Uterus (tissue), 4 donors: ENCODE results near the gene VSTM4. TPM values are rescaled to one million over a fixed set of nuclear protein-coding genes. Genes with fewer than 3 reads are reported as not detected.

Experiments used
- DNase-seq, 2 donors: peaks; one replicate each; pipeline ENCODE4 v3.0.0-alpha.2; 2019 to 2020
- H3K27ac ChIP-seq, 2 donors: fragments of 200-600 bp; sonication (generic); 1 replicate in 1 of 2; 2 replicates in 1 of 2; pipeline ENCODE4 v1.5.1; 2016 to 2018
- H3K27me3 ChIP-seq, 2 donors: fragments of 200-600 bp; sonication (generic); one replicate each; pipeline ENCODE4 v1.5.1; 2018 to 2019; ENCODE audit warnings: control low read depth in 1 of 2
- H3K36me3 ChIP-seq, 2 donors: fragments of 200-600 bp; sonication (generic); one replicate each; pipeline ENCODE4 v1.5.1; 2019; ENCODE audit warnings: control low read depth in 1 of 2
- H3K4me1 ChIP-seq, 2 donors: fragments of 200-600 bp; sonication (generic); one replicate each; pipeline ENCODE4 v1.5.1; 2018 to 2019; ENCODE audit warnings: control low read depth in 1 of 2
- H3K4me3 ChIP-seq, 2 donors: fragments of 200-600 bp; sonication (generic); 1 replicate in 1 of 2; 2 replicates in 1 of 2; pipeline ENCODE4 v1.5.1; 2018 to 2019; ENCODE audit warnings: mild to moderate bottlenecking in 1 of 2
- H3K9me3 ChIP-seq, 2 donors: fragments of 200-600 bp; sonication (generic); one replicate each; pipeline ENCODE4 v1.5.1; 2019; ENCODE audit warnings: control low read depth in 1 of 2
- POLR2A ChIP-seq, 2 donors: fragments of 450-650 bp; IDR thresholded peaks; one replicate each; pipeline ENCODE4 v1.6.1; 2016; ENCODE audit warnings: antibody characterized with exemption in 2 of 2, mild to moderate bottlenecking in 1 of 2, moderate library complexity in 1 of 2
- intact Hi-C: fragments of 100-400 bp; cut with DNase I; formaldehyde crosslinking; loops from one replicate; pipeline ENCODE4 v1.15.1; 2023; ENCODE audit warnings: low total_unique reads
- total RNA-seq, 4 donors: library from RNA; depleted of rRNA in 3 of 4; stranded (reverse); fragments of >200 nt in 3 of 4; gene quantifications; one replicate each; pipeline versions ENCODE4 v1.1.0 to v1.2.4, GENCODE V29; 2014 to 2023
- TF ChIP-seq, protein P1 (sequence below), 4 experiments: fragments of 200-600 bp in 2 of 4; fragments of 450-650 bp in 2 of 4; sonication (generic) in 2 of 4; IDR thresholded peaks; one replicate each; pipeline ENCODE4 v1.5.1; 2016 to 2019; ENCODE audit warnings: antibody characterized with exemption in 4 of 4, mild to moderate bottlenecking in 2 of 4, moderate library complexity in 1 of 4
- donor health status: DM: yes; HTN: yes; CAD: no.

The VSTM4 gene, protein sequence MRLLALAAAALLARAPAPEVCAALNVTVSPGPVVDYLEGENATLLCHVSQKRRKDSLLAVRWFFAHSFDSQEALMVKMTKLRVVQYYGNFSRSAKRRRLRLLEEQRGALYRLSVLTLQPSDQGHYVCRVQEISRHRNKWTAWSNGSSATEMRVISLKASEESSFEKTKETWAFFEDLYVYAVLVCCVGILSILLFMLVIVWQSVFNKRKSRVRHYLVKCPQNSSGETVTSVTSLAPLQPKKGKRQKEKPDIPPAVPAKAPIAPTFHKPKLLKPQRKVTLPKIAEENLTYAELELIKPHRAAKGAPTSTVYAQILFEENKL
- total RNA-seq, result 10 to 100 TPM; 10.3 to 46.6 (median 19.3) TPM

DNA sequence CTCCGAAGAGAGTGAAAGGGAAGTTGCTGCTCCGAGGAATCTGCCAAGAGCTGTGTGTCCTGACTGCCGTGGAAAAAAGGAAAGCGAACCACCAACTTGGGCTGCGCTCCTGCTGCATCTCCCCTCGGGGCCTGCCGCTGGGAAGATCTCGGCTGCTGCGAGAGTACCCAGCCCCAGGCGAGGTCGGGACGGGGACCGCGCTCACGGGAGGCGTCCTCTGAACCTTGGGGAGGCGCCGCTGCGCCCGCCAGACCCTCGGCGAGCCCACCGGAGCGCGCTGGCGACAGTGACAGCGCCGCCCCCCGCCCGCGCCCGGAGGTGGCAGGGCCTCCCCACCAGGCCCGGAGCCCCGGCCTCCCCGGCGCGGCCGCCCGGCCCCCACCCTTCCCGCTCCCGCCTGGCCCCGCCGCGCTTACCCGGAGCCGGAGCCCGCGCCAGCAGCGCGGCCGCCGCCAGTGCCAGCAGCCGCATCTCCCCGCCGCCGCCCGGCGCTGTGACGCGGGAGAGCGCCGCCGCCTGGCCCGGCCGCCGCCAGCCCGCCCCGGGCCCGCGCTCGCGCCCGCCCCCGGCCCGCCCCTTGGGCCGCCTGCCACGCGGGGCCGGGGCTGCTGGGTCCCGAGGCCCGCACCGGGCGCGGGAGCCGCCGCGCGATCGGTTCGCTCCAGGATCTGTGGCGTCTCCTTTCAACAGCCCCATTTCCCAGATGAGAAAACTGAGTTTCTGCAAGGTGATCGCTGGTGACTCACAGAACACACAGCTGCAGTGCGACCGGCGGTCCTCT is at the start of gene VSTM4:
TSS of gene VSTM4 (minus strand) at position 508 of the 781 bp plus-strand sequence. CDS start at position 471, 37 bp downstream.
- Histone ChIP-seq H3K4me3 (peak within 1 kb of the TSS; percentile 48 to 66), H3K36me3 (no peaks in the 10 kb centered on the region), H3K4me1 (no peaks in the 10 kb centered on the region), H3K27ac (peak within 1 kb of the TSS; percentile 83 to 87), H3K27me3 (no peaks in the 10 kb centered on the region), H3K9me3 (no peaks in the 10 kb centered on the region)
- TF ChIP-seq, protein P1, sequence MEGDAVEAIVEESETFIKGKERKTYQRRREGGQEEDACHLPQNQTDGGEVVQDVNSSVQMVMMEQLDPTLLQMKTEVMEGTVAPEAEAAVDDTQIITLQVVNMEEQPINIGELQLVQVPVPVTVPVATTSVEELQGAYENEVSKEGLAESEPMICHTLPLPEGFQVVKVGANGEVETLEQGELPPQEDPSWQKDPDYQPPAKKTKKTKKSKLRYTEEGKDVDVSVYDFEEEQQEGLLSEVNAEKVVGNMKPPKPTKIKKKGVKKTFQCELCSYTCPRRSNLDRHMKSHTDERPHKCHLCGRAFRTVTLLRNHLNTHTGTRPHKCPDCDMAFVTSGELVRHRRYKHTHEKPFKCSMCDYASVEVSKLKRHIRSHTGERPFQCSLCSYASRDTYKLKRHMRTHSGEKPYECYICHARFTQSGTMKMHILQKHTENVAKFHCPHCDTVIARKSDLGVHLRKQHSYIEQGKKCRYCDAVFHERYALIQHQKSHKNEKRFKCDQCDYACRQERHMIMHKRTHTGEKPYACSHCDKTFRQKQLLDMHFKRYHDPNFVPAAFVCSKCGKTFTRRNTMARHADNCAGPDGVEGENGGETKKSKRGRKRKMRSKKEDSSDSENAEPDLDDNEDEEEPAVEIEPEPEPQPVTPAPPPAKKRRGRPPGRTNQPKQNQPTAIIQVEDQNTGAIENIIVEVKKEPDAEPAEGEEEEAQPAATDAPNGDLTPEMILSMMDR (IDR thresholded peaks at IDR 0.05), result peak in 1 of 4 experiments; percentile 23
- TF ChIP-seq POLR2A (IDR thresholded peaks at IDR 0.05), result peak in 1 of 2 donors; percentile 34
- intact Hi-C loops, result no loop called here
- peak; percentile 43 to 55 for DNase-seq

GRCh38 chr10:49164559-49165188 is 49.4 kb upstream of the VSTM4 start:
- intact Hi-C loops, result loop anchor here (5.0 kb wide), 1 partner anchor 187 kb away; no protein-coding TSS in a partner anchor
- peak in 1 of 2 donors; percentile 32 for DNase-seq
- Histone ChIP-seq H3K9me3 (no peaks in the 10 kb centered on the region), H3K36me3 (no peaks in the 10 kb centered on the region), H3K4me3 (no peak overlapping the region), H3K27ac (no peak overlapping the region), H3K4me1 (no peaks in the 10 kb centered on the region), H3K27me3 (no peaks in the 10 kb centered on the region)
- TF ChIP-seq POLR2A (IDR thresholded peaks at IDR 0.05), result no peak
- TF ChIP-seq, protein P1 (IDR thresholded peaks at IDR 0.05), result peak; percentile 22 to 54 (median 39)

GRCh38 chr10:49163741-49164140 is 48.4 kb upstream of the VSTM4 start:
- Histone ChIP-seq H3K4me1 (no peaks in the 10 kb centered on the region), H3K9me3 (no peaks in the 10 kb centered on the region), H3K36me3 (no peaks in the 10 kb centered on the region), H3K27me3 (no peaks in the 10 kb centered on the region), H3K4me3 (no peak overlapping the region), H3K27ac (no peak overlapping the region)
- intact Hi-C loops, result no loop called here
- no peak for TF ChIP-seq POLR2A (IDR thresholded peaks at IDR 0.05)
- TF ChIP-seq, protein P1 (IDR thresholded peaks at IDR 0.05), result no peak
- no peak for DNase-seq

DNA sequence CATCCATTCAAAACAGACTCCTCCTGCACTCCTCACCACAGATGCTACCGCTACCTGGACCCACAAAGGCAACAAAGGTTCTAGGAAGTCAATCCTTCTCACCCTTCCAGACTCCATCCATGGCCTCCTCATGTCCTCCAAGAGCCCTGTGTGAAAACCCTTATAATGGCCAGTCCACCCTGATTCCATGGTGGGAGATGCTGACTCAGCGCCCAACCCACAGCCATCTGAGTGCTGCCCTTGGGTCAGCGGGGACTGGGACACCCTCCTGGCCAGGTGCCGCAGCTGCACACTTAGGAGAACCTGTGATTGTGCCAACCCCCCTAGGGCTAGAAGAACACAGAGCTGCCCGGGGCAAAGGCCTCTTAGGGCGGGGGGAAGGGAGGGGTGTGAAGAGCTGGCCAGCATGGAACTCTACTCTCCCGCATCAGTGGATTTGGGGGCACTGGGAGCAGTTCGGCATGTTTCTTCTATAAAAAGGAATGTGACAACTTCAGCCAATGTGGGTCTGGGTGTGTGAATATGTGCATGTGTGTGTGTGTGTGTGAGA is 47.5 kb upstream of the VSTM4 start:
- no peak for DNase-seq
- H3K27ac ChIP-seq, result no peak overlapping the region
- H3K4me1 ChIP-seq, result no peaks in the 10 kb centered on the region
- no peak for TF ChIP-seq POLR2A (IDR thresholded peaks at IDR 0.05)
- TF ChIP-seq, protein P1 (IDR thresholded peaks at IDR 0.05), result no peak
- H3K36me3 ChIP-seq, result no peaks in the 10 kb centered on the region
- H3K4me3 ChIP-seq, result no peak overlapping the region
- intact Hi-C loops, result no loop called here
- H3K27me3 ChIP-seq, result no peaks in the 10 kb centered on the region
- H3K9me3 ChIP-seq, result no peaks in the 10 kb centered on the region
